Activated naive CD4-positive, alpha-beta T cell treated with anti-CD3 and anti-CD28 coated beads, Interleukin-2, amount 10 ng/mL, durations not matched to agents 7 days and 5 days (primary cell): ENCODE data around the gene MIB1.
"Not testable (repeated sequence)": the region's sequence is repeated elsewhere in the genome, so short reads cannot be mapped to it uniquely, and the experiment has no call there.

Source experiments
- CTCF ChIA-PET: fragments of 350-600 bp; sonication (Branson Sonifier 250); formaldehyde crosslinking; loops from one replicate; lab custom pipeline; 2021; ENCODE audit warnings: antibody characterized with exemption; lab: Charles Lee
- DNase-seq: peaks from one replicate; pipeline ENCODE4 v3.0.0-alpha.2; 2020
- H3K27ac Mint-ChIP-seq: one replicate; pipeline ENCODE4 v1.8.0; 2021; ENCODE audit warnings: mild to moderate bottlenecking, moderate library complexity, mixed read lengths
- H3K27me3 Mint-ChIP-seq: one replicate; pipeline ENCODE4 v1.8.0; 2021; ENCODE audit warnings: mild to moderate bottlenecking, mixed read lengths
- H3K36me3 Mint-ChIP-seq: one replicate; pipeline ENCODE4 v1.8.0; 2021; ENCODE audit warnings: mixed read lengths
- H3K4me1 Mint-ChIP-seq: one replicate; pipeline ENCODE4 v1.8.0; 2021; ENCODE audit warnings: mixed read lengths
- H3K4me3 Mint-ChIP-seq: one replicate; pipeline ENCODE4 v1.8.0; 2021; ENCODE audit warnings: mild to moderate bottlenecking, moderate library complexity, mixed read lengths
- H3K9me3 Mint-ChIP-seq: one replicate; pipeline ENCODE4 v1.8.0; 2021; ENCODE audit warnings: mixed read lengths

MIB1 gene

GRCh38 chr18:21733011-21733410 lies 7.6 kb upstream of the MIB1 start:
- no peak for DNase-seq
- Mint-ChIP-seq H3K27me3 (peaks cover 22% of the 10 kb centered on the region), H3K4me3 (no peak overlapping the region), H3K4me1 (peaks cover 3% of the 10 kb centered on the region), H3K36me3 (peaks cover 6% of the 10 kb centered on the region), H3K27ac (no peak overlapping the region), H3K9me3 (peaks cover 20% of the 10 kb centered on the region)
- CTCF ChIA-PET: interaction anchor here (1.2 kb wide), 1 partner anchor 26 kb away, joined by 3 read pairs; no protein-coding TSS in a partner anchor

DNA sequence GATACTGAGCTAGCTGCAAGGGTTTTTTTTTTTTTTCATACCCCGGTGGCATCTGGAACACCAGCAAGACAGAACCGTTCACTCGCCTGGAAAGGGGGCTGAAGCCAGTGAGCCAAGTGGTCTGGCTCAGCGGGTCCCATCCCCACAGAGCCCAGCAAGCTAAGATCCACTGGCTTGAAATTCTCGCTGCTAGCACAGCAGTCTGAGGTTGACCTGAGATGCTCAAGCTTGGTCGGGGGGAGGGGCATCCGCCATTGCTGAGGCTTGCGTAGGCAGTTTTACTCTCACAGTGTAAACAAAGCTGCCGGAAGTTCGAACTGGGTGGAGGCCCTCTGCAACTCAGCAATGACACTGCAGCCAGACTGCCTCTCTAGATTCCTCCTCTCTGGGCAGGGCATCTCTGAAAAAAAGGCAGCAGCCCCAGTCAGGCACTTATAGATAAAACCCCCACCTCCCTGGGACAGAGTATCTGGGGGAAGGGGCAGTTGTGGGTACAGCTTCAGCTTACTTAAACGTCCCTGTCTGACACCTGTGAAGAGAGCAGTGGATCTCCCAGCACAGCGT lies 5.1 kb upstream of the MIB1 start:
- Mint-ChIP-seq H3K9me3 (peaks cover 20% of the 10 kb centered on the region), H3K27me3 (peaks cover 25% of the 10 kb centered on the region), H3K4me3 (no peak overlapping the region)

DNA sequence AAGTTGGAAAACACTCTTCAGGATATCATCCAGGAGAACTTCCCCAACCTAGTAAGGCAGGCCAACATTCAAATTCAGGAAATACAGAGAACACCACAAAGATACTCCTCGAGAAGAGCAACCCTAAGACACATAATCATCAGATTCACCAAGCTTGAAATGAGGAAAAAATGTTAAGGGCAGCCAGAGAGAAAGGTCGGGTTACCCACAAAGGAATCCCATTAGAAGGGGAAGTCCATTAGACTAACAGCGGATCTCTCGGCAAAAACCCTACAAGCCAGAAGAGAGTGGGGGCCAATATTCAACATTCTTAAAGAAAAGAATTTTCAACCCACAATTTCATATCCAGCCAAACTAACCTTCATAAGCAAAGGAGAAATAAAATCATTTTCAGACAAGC lies 3.7 kb upstream of the MIB1 start:
- H3K4me3 Mint-ChIP-seq, H3K36me3 Mint-ChIP-seq, DNase-seq, CTCF ChIA-PET, H3K27ac Mint-ChIP-seq: not testable (repeated sequence)
- Mint-ChIP-seq H3K9me3 (peaks cover 20% of the 10 kb centered on the region), H3K4me1 (peaks cover 19% of the 10 kb centered on the region), H3K27me3 (peaks cover 26% of the 10 kb centered on the region)

More for the DNA sequence above, 5.1 kb upstream of the MIB1 start:
- Mint-ChIP-seq H3K36me3 (peaks cover 6% of the 10 kb centered on the region), H3K27ac (peak overlapping the region; percentile 71), H3K4me1 (peaks cover 18% of the 10 kb centered on the region)
- DNase-seq: peak; percentile 48
- CTCF ChIA-PET: interaction anchor here (0.7 kb wide), 1 partner anchor 55 kb away, joined by 3 read pairs; no protein-coding TSS in a partner anchor

- H3K27me3 Mint-ChIP-seq: peaks cover 20% of the 10 kb centered on the region
- DNase-seq: no peak
- CTCF ChIA-PET: interaction anchor here (0.8 kb wide), 1 partner anchor 139 kb away, joined by 3 read pairs; no protein-coding TSS in a partner anchor
- peaks cover 15% of the 10 kb centered on the region for H3K36me3 Mint-ChIP-seq
- peak overlapping the region; percentile 91 for H3K4me3 Mint-ChIP-seq
- peak overlapping the region; percentile 96 for H3K27ac Mint-ChIP-seq
- peaks cover 43% of the 10 kb centered on the region for H3K4me1 Mint-ChIP-seq
- H3K9me3 Mint-ChIP-seq: peaks cover 19% of the 10 kb centered on the region
These were observed 721 bp upstream of the MIB1 start for GRCh38 chr18:21739604-21740537.

DNA sequence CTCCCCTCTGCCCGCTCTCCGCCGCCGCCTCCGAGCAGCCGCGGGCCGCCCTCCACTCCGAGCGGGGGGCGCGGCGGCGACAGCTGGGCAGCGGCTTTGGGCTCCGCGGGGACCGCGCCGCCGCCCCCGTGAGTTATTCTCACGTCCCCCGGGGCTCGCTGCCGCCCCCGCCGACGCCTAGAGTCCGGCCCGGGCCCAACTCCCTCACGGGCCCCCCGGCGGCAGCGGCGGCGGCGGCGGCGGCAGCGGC lies 645 bp downstream of the MIB1 start:
- peaks cover 52% of the 10 kb centered on the region for H3K4me1 Mint-ChIP-seq

DNA sequence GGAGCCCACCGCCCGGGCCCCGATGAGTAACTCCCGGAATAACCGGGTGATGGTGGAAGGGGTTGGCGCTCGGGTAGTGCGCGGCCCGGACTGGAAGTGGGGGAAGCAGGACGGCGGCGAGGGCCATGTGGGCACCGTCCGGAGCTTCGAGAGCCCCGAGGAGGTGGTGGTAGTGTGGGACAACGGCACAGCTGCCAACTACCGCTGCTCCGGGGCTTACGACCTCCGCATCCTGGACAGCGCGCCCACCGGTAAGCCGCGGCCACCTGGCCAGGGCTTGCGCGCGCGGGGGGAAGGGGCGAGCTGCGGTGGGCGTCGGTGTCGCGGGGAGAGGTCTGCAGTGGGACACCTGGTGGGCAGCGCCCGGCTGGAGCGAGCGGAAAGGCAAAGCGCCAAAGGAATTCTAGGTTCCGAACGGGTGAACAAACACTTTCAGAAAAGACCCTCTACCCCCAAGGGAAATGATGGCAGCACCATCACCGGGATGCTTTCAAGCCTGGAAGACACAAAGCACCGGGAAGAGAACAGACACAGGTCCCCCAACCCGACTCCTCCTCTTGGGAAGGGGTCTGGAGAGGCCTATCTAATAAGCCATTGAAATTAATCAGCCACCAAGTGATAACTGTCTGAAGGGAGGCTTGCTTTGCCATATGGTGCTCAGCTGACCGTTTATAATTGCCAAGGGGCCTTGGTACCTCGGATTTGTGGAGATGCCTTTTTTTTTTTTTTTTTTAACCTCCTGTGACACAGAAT lies 1.1 kb downstream of the MIB1 start:
- CTCF ChIA-PET: interaction anchor here (1.2 kb wide), 1 partner anchor 37 kb away, joined by 4 read pairs; the partner anchor contains the start of gene ABHD3
- H3K27me3 Mint-ChIP-seq: peaks cover 8% of the 10 kb centered on the region
- H3K4me1 Mint-ChIP-seq: peaks cover 56% of the 10 kb centered on the region
- H3K9me3 Mint-ChIP-seq: peaks cover 8% of the 10 kb centered on the region
- H3K36me3 Mint-ChIP-seq: peaks cover 12% of the 10 kb centered on the region
- H3K4me3 Mint-ChIP-seq: peak overlapping the region; percentile 81
- peak overlapping the region; percentile 85 for H3K27ac Mint-ChIP-seq
- peak; percentile 51 for DNase-seq

More for the DNA sequence above, 645 bp downstream of the MIB1 start:
- Mint-ChIP-seq H3K9me3 (peaks cover 13% of the 10 kb centered on the region), H3K4me3 (peak overlapping the region; percentile 81), H3K36me3 (peaks cover 15% of the 10 kb centered on the region), H3K27ac (no peak overlapping the region), H3K27me3 (peaks cover 10% of the 10 kb centered on the region)
- CTCF ChIA-PET: no interaction called here
- DNase-seq: no peak

- peaks cover 9% of the 10 kb centered on the region for H3K36me3 Mint-ChIP-seq
- peak overlapping the region; percentile 81 for H3K4me3 Mint-ChIP-seq
- peak overlapping the region; percentile 85 for H3K27ac Mint-ChIP-seq
- CTCF ChIA-PET: interaction anchor here (1.2 kb wide), 2 partner anchors 38 to 142 kb away, joined by 3 to 4 read pairs; partner anchors contain the start of genes ABHD3 and ESCO1
- H3K27me3 Mint-ChIP-seq: peaks cover 4% of the 10 kb centered on the region
- peaks cover 62% of the 10 kb centered on the region for H3K4me1 Mint-ChIP-seq
- H3K9me3 Mint-ChIP-seq: peaks cover 2% of the 10 kb centered on the region
- no peak for DNase-seq
These were observed 1.7 kb downstream of the MIB1 start for GRCh38 chr18:21742315-21742687.

DNA sequence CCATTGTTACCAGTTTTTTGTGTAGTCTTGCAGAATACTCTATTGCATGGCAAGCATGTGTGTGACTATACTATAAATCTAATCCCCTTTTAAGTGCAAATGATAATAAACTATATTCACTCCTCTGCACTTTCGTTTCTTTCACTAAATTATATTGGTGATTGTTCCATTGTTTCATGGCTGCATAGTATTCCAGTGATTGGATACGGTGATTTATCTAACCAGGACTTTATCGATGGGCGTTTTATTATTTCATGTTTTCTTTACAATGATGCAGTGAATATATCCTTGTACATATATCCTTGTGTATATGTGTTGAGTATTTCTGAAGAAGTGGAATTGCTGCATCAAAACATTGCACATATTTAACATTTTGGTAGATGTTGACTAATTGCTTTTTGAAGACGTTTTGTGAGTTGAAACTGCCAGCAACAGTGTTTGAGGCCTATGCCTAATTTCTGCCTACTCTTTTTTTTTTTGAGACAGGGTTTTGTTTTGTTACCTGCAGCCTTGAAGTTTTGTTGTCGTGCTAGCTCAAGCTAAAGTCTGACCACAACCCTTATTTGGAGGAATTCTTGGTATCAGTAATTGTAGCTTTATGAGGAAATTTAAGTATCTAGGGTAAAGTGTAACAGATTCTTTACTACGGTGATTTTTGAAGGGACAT lies 2.7 kb downstream of the MIB1 start:
- Mint-ChIP-seq H3K4me3 (peak overlapping the region; percentile 81), H3K9me3 (no peaks in the 10 kb centered on the region), H3K36me3 (peaks cover 9% of the 10 kb centered on the region), H3K27ac (peak overlapping the region; percentile 82), H3K4me1 (peaks cover 72% of the 10 kb centered on the region), H3K27me3 (peaks cover 4% of the 10 kb centered on the region)
- CTCF ChIA-PET: interaction anchor here (1.2 kb wide), 1 partner anchor 143 kb away, joined by 3 read pairs; the partner anchor contains the start of gene ESCO1
- no peak for DNase-seq

GRCh38 chr18:21745231-21745630 lies 4.6 kb downstream of the MIB1 start:
- CTCF ChIA-PET: no interaction called here
- DNase-seq: no peak
- no peak overlapping the region for H3K4me3 Mint-ChIP-seq

GRCh38 chr18:21747268-21747667 lies 6.7 kb downstream of the MIB1 start:
- H3K4me3 Mint-ChIP-seq: no peak overlapping the region
- no peaks in the 10 kb centered on the region for H3K27me3 Mint-ChIP-seq
- CTCF ChIA-PET: interaction anchor here (0.6 to 1.1 kb wide), 2 partner anchors 73 to 221 kb away, joined by 3 to 4 read pairs; no protein-coding TSS in a partner anchor
- peak overlapping the region; percentile 8 for H3K27ac Mint-ChIP-seq
- H3K9me3 Mint-ChIP-seq: no peaks in the 10 kb centered on the region
- peaks cover 57% of the 10 kb centered on the region for H3K4me1 Mint-ChIP-seq
- peaks cover 10% of the 10 kb centered on the region for H3K36me3 Mint-ChIP-seq
- DNase-seq: no peak

More at GRCh38 chr18:21745231-21745630, 4.6 kb downstream of the MIB1 start:
- peaks cover 4% of the 10 kb centered on the region for H3K27me3 Mint-ChIP-seq
- no peaks in the 10 kb centered on the region for H3K9me3 Mint-ChIP-seq
- H3K4me1 Mint-ChIP-seq: peaks cover 64% of the 10 kb centered on the region
- H3K36me3 Mint-ChIP-seq: peaks cover 9% of the 10 kb centered on the region
- no peak overlapping the region for H3K27ac Mint-ChIP-seq

DNA sequence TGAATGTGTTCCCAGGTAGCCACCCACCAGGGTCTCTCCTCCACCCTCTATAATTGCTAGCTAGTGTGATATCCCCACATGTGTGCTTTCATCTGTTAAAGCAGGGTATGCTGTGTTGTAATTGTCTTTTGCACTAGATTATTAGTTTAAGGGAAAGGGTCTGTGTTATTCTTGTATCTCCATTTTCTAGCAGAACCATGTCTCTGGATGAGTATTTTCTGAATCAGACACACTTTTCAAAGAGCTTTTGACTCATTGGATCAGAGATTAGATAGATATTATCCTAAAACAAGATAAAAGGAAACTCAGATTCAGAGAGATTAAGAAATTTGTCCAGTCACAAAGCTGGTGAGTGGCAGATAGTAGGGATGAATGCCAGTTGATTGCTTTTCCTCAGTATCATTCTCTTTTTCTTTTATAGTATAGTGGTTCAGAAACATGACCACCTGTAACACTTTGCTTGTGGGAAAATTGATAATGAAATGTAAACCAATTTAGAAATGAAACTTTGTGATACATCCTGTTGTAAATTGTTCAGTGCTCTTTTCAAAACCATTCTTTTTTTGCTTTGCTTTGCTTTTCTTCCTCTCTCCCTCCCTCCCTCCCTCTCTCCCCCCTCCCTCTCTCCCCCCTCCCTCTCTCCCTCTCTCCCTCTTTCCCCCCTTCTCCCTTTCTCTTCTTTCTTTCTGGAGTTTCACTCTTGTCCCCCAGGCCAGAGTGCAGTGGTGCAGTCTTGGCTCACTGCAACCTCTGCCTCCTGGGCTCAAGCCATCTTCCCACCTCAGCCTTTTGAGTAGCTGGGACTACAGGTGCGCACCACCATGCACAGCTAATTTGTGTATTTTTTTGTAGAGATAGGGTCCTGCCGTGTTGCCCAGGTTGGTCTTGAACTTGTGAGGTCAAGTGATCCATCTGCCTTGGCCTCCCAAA lies 7.4 kb downstream of the MIB1 start:
- Mint-ChIP-seq H3K27me3 (no peaks in the 10 kb centered on the region), H3K36me3 (peaks cover 8% of the 10 kb centered on the region), H3K27ac (peak overlapping the region; percentile 8), H3K4me1 (peaks cover 51% of the 10 kb centered on the region), H3K9me3 (no peaks in the 10 kb centered on the region), H3K4me3 (no peak overlapping the region)
- CTCF ChIA-PET: interaction anchor here (0.6 to 1.1 kb wide), 3 partner anchors 12 to 72 kb away, joined by 3 read pairs; no protein-coding TSS in a partner anchor
- DNase-seq: no peak

GRCh38 chr18:21757833-21758232 lies 17.2 kb downstream of the MIB1 start:
- H3K4me3 Mint-ChIP-seq: no peak overlapping the region
- no peaks in the 10 kb centered on the region for H3K9me3 Mint-ChIP-seq
- no peak for DNase-seq
- H3K27ac Mint-ChIP-seq: no peak overlapping the region
- H3K27me3 Mint-ChIP-seq: no peaks in the 10 kb centered on the region
- peaks cover 2% of the 10 kb centered on the region for H3K36me3 Mint-ChIP-seq
- H3K4me1 Mint-ChIP-seq: peaks cover 7% of the 10 kb centered on the region
- CTCF ChIA-PET: no interaction called here
